BLaER1 (cell line): Measurements from ENCODE around the gene SSH2.

Source experiments
- H3K27ac ChIP-seq: shearing (Covaris generic); formaldehyde crosslinking; 2 replicates; pipeline ENCODE4 v1.8.1; 2022
- H3K27me3 ChIP-seq: shearing (Covaris generic); formaldehyde crosslinking; 2 replicates; pipeline ENCODE4 v1.8.1; 2022
- H3K36me3 ChIP-seq: shearing (Covaris generic); formaldehyde crosslinking; 2 replicates; pipeline ENCODE4 v1.8.1; 2022
- H3K4me1 ChIP-seq: shearing (Covaris generic); formaldehyde crosslinking; 2 replicates; pipeline ENCODE4 v1.8.1; 2022
- H3K4me2 ChIP-seq: shearing (Covaris generic); formaldehyde crosslinking; 2 replicates; pipeline ENCODE4 v1.8.1; 2022
- H3K4me3 ChIP-seq: shearing (Covaris generic); formaldehyde crosslinking; 2 replicates; pipeline ENCODE4 v1.8.1; 2022
- H3K9ac ChIP-seq: shearing (Covaris generic); formaldehyde crosslinking; 2 replicates; pipeline ENCODE4 v1.8.1; 2022
- H3K9me3 ChIP-seq: shearing (Covaris generic); formaldehyde crosslinking; 2 replicates; pipeline ENCODE4 v1.8.1; 2022
- H4K20me1 ChIP-seq: shearing (Covaris generic); formaldehyde crosslinking; 2 replicates; pipeline ENCODE4 v1.8.1; 2022
- Cebpa-rat ChIP-seq: shearing (Covaris generic); IDR thresholded peaks from 2 replicates; pipeline ENCODE4 v1.8.1; 2022

SSH2 gene

DNA sequence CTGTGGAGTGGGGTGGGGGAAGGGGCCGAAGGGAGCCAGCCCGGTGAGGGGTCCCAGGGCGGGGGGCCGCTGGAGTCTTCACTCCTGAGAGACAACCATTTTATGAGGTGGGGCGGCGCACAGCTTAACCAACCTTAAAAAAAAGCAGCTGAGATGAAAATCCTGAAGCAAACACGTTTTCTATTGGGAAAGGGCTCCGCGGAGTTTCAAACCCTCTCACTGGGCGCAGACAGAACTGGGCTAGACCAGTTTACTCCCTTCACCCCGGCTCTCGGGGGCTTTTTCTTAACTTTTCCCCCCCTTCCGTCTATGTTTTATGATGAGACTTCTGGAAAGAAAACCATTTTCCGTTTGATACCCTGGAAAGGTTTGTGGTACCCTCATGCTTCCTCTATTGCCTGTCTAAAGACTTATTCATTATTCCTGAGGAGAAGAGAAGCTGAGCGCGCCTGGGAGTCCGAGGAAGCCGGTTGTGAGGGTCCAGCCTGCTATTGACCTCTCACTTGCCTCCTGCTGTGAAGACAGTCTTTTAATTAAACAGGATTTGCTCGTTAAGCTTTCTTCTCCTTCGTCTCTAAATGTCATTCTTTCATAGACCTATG lies 482 bp upstream of the SSH2 start:
- Histone ChIP-seq H3K9me3 (no peaks in the 10 kb centered on the region), H3K9ac (peak overlapping the region; percentile 88), H3K4me3 (peak overlapping the region; percentile 70), H3K27me3 (no peaks in the 10 kb centered on the region), H4K20me1 (peaks cover 36% of the 10 kb centered on the region), H3K4me2 (peak overlapping the region; percentile 96), H3K27ac (peak overlapping the region; percentile 88), H3K36me3 (peaks cover under 1% of the 10 kb centered on the region; the same call in 1 of the 2 replicates), H3K4me1 (peaks cover 51% of the 10 kb centered on the region)
- TF ChIP-seq Cebpa-rat: no peak

DNA sequence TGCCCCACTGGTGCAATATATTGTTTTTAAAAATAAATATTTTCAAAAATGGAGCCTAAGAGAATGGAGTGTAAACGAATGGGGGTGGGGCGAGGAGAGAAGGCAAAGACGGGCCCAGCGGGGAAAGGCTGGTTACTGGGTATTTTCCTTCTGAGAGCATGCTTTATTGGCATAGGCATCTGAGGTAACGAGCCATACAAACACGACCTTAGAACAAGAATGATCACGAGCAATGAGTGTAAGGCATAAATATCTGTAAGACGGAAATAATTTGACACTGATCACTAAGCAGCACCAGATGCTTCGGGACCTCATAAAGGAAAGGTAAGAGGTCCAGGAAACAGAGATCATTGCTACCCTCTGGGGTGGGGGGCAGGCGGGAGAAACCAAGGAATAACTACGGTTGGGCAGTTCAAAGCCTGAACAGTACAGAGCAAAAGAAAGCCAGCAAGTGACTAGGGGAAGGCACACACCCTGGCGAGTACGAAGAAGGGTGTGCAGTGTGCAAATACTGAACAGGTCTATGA lies 959 bp downstream of the SSH2 start:
- no peaks in the 10 kb centered on the region for H3K27me3 ChIP-seq
- peaks cover 51% of the 10 kb centered on the region for H3K4me1 ChIP-seq
- TF ChIP-seq Cebpa-rat: no peak
- H3K36me3 ChIP-seq: peaks cover 13% of the 10 kb centered on the region
- peak overlapping the region; percentile 96 for H3K4me2 ChIP-seq
- H3K27ac ChIP-seq: peak overlapping the region; percentile 88
- peak overlapping the region; percentile 70 for H3K4me3 ChIP-seq
- H4K20me1 ChIP-seq: peaks cover 50% of the 10 kb centered on the region
- peak overlapping the region; percentile 88 for H3K9ac ChIP-seq
- H3K9me3 ChIP-seq: no peaks in the 10 kb centered on the region

DNA sequence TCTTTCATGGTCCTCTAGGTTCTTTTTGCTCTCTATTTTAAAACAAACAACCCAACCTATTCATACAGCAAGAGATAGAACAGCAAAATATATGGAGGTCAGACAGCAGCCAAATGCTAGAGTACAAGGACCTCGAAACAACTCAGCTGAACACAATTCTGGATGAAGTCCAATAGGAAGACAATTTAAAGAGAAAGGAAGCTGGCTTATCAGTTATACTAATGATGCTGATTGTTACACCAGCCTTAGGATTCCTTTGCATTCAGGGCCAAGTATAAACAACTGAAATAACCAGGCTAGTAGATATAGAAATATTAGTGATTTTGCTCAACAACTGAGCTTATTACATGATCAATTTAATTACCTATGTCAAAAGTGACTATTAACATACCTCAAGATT lies 2.5 kb downstream of the SSH2 start:
- H3K4me1 ChIP-seq: peaks cover 39% of the 10 kb centered on the region
- peak overlapping the region; percentile 70; the same call in 1 of the 2 replicates for H3K4me3 ChIP-seq
- H3K27ac ChIP-seq: peak overlapping the region; percentile 25; the same call in 1 of the 2 replicates
- H3K9me3 ChIP-seq: no peaks in the 10 kb centered on the region
- no peak overlapping the region for H3K9ac ChIP-seq
- H3K36me3 ChIP-seq: peaks cover 24% of the 10 kb centered on the region
- no peaks in the 10 kb centered on the region for H3K27me3 ChIP-seq
- H4K20me1 ChIP-seq: peaks cover 66% of the 10 kb centered on the region
- H3K4me2 ChIP-seq: peak overlapping the region; percentile 96
- no peak for TF ChIP-seq Cebpa-rat

DNA sequence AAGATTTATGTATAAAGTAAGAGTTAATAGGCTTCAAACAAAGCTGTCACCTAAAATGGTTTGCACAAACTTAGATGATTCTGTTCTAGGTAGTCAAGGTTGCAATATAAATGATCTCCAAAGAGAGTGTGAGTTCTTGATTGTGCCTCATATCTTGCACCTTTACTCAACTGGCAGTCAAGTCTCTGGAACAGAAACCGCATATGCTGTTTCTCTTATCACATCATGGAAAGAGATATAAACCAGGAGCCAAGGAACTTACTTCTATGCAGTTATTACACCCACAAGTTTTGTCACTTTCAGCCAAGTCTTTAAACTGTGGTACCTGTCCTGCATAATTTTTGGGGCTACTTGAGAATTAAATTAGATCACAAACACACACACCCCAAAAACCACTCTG lies 5.2 kb downstream of the SSH2 start:
- Histone ChIP-seq H3K27me3 (no peaks in the 10 kb centered on the region), H3K4me3 (no peak overlapping the region), H3K9me3 (no peaks in the 10 kb centered on the region), H3K4me2 (no peak overlapping the region), H4K20me1 (peaks cover 89% of the 10 kb centered on the region), H3K36me3 (peaks cover 32% of the 10 kb centered on the region), H3K4me1 (peaks cover 29% of the 10 kb centered on the region), H3K27ac (no peak overlapping the region), H3K9ac (no peak overlapping the region)
- TF ChIP-seq Cebpa-rat: no peak

DNA sequence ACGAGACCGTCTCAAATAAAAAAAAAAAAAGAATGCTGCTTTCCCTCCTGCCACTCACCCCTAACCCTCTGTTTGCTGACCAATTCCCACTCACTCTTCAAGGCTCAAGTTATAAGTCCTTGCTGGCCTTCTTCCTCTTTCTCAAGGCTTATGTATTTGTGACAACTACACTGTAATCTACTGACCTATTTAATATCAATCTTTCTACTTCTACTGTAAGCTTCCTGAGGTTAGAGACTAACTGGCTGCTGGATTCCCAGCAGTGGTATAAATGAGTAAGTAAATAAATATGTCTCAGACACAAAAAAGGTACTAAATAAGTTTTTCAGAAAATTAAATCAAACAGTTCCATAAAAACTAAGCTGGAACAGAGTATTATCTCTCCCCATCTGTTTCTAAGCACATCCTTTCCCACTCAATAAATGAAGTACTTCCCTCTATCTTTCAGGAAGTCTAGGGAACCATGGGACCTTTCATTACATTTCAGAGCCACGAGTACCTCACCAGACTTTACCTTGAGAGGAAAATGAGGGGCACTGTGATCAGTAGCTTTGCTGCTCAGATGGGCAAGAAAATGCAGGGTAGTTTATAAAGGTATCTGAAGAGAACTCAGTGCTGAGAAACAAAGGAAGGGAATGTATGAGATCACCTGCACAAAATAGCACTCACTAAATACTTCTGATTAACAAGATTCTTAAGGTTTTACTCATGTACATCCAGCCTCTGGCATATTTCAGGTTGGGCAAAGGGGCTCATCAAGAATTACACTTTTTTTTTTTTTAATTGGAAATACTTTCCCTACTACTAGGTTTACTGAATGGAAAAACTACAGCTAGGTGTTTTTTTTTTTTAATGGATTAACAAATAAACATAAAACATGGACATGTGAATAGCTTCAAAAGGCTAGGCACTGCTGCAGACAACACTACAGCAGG lies 10.8 kb downstream of the SSH2 start:
- no peak overlapping the region for H3K27ac ChIP-seq
- H3K4me2 ChIP-seq: no peak overlapping the region
- H4K20me1 ChIP-seq: peaks cover 92% of the 10 kb centered on the region
- no peak for TF ChIP-seq Cebpa-rat
- H3K4me1 ChIP-seq: no peaks in the 10 kb centered on the region
- H3K36me3 ChIP-seq: peaks cover 28% of the 10 kb centered on the region
- H3K4me3 ChIP-seq: no peak overlapping the region
- H3K27me3 ChIP-seq: no peaks in the 10 kb centered on the region
- H3K9me3 ChIP-seq: no peaks in the 10 kb centered on the region
- H3K9ac ChIP-seq: no peak overlapping the region

DNA sequence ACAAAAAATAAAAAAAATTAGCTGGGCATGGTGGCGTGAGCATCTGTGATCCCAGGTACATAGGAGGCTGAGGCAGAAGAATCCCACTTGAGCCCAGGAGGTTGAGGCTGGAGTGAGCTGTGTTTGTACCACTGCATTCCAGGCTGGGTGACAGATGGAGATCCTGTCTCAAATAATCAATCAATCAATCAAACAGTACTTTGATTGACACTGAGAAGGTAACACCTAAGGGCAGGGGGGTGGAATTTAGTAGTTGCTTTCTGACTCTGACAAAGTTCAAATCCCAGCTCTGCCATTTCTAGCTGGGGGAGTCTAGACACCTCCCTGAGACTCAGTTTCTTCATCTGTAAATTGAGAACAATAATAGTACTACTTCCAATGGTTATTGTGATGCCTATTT lies 12.0 kb downstream of the SSH2 start:
- H3K27ac ChIP-seq: no peak overlapping the region
- H3K36me3 ChIP-seq: peaks cover 29% of the 10 kb centered on the region
- H3K27me3 ChIP-seq: no peaks in the 10 kb centered on the region
- H3K4me3 ChIP-seq: no peak overlapping the region
- no peaks in the 10 kb centered on the region for H3K9me3 ChIP-seq
- no peaks in the 10 kb centered on the region for H3K4me1 ChIP-seq
- H4K20me1 ChIP-seq: peaks cover 88% of the 10 kb centered on the region
- no peak for TF ChIP-seq Cebpa-rat
- no peak overlapping the region for H3K9ac ChIP-seq
- no peak overlapping the region for H3K4me2 ChIP-seq

DNA sequence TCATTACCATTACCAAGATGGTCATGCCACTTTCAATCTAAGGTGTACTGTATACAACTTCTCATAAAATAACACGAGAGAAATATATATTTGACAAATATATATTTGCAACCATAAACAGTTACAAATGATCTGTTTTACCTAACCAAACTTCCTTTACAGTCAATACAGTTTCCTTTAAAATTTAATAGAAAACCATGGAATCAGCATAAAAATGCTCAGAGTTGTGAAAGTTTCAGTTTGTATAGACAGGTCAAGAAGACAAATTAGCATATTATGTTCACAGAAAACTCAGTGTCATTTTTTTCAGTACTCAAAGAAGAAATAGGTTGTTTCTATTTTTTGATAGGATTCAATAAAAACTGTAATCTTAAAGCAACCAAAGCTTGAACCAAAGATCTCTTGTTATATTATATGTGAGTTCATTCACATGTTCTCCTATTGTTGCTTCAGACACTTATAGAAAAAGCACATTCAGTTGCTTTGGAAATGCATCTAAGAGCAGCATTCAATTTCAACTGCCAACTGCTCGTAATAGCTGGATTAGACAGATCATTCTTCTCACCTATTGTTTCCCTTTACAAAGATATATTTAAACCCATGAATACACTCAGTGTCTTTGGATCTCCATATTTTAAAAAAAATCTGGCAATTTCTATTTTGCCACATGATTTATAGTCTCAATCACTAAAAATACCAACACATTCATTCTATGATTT lies 15.1 kb downstream of the SSH2 start:
- Histone ChIP-seq H3K36me3 (peaks cover 28% of the 10 kb centered on the region), H3K27ac (no peak overlapping the region), H4K20me1 (peaks cover 84% of the 10 kb centered on the region), H3K9me3 (peaks cover 2% of the 10 kb centered on the region; the same call in 1 of the 2 replicates), H3K4me3 (no peak overlapping the region), H3K4me2 (no peak overlapping the region), H3K27me3 (no peaks in the 10 kb centered on the region), H3K4me1 (no peaks in the 10 kb centered on the region), H3K9ac (no peak overlapping the region)
- TF ChIP-seq Cebpa-rat: no peak

DNA sequence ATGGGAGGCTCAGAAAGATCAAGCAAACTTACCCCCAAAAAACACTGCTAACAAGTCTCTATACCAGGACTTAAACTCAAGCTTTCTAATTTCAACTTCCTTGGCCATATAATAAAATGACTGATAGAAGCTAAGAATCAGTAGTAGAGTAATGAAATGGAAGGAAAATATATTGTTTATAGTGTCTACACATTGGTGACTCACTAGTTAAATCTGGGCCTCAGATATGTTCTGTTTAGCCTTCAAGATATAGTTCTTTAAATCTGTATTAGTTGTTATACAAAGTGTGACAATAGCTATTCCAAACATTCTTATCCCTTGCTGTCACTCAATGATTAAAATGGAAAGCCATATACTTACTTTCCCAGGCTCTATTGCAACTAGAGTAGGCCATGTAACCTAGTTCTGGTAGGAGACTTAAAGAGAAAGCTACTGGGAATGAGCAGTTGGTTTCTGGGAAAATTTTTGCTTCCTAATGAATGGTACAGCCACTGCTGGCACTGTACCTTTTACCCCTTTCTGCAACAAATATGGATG lies 18.3 kb downstream of the SSH2 start:
- Histone ChIP-seq H3K9me3 (peaks cover 25% of the 10 kb centered on the region), H3K27ac (no peak overlapping the region), H4K20me1 (peaks cover 56% of the 10 kb centered on the region; the same call in 1 of the 2 replicates), H3K4me1 (no peaks in the 10 kb centered on the region), H3K4me3 (no peak overlapping the region), H3K4me2 (no peak overlapping the region), H3K27me3 (no peaks in the 10 kb centered on the region), H3K9ac (no peak overlapping the region), H3K36me3 (peaks cover 51% of the 10 kb centered on the region)
- no peak for TF ChIP-seq Cebpa-rat

DNA sequence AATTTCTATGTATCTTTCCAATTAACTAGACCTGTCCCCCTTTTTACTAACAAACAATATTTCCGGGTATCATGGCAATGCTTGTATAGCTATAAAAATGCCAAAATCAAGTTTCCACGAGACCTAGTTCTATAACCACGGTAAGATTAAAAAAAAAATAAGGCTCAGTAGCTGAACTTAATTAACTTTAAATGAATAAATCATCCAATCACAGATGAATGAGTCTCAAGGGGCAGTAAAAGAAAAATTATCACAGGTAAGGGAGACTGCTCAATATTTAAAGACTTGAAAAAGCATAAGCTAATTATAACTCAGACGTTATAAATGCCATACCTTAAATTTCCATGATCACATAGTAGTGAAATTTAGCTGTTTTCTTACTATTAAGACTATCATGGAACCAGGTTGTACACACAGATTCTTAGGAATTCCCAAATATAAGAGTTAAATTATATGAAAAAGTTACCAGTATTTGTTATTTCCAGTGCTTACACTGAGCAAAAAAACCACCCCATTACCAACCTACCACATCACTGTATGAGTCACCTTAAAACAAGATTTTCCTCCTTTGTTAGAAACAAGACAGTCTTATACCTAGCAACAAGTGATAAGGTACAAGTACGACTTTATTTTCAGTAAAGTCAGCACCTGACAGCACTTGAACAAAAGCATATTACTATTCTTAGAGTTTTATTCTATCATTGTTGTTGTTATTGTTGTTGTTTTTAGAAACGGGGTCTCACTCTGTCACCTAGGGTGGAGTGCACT lies 20.6 kb downstream of the SSH2 start:
- Histone ChIP-seq H3K27ac (no peak overlapping the region), H3K4me1 (no peaks in the 10 kb centered on the region), H3K4me2 (no peak overlapping the region), H3K27me3 (no peaks in the 10 kb centered on the region), H3K9me3 (peaks cover 48% of the 10 kb centered on the region), H4K20me1 (peaks cover 49% of the 10 kb centered on the region; the same call in 1 of the 2 replicates), H3K36me3 (peaks cover 68% of the 10 kb centered on the region), H3K4me3 (no peak overlapping the region), H3K9ac (no peak overlapping the region)
- no peak for TF ChIP-seq Cebpa-rat
